GM12878 (cell line): ENCODE results near the gene KLC4. TPM values are rescaled to one million over a fixed set of nuclear protein-coding genes. Genes with fewer than 3 reads are reported as not detected.

ENCODE experiments used
- E2F8 ChIP-seq: fragments of 450-650 bp; IDR thresholded peaks from 2 replicates; pipeline ENCODE4 v1.6.1; 2018; ENCODE audit warnings: mild to moderate bottlenecking, low read depth, moderate library complexity; ENCODE audit not compliant: partially characterized antibody
- EGR1 ChIP-seq, 2 experiments: IDR thresholded peaks; 1 replicate in 1 of 2; 2 replicates in 1 of 2; pipeline ENCODE4 v1.6.1; 2011 to 2012; ENCODE audit warnings: low read depth in 2 of 2, low read length in 2 of 2, borderline replicate concordance in 1 of 2, mild to moderate bottlenecking in 1 of 2, moderate library complexity in 1 of 2
- IKZF1 ChIP-seq: fragments of 450-650 bp; conservative IDR thresholded peaks from 2 replicates; pipeline ENCODE4 v1.6.1; 2017; ENCODE audit warnings: antibody characterized with exemption, mild to moderate bottlenecking
- KLF5 ChIP-seq: fragments of 450-650 bp; IDR thresholded peaks from 2 replicates; pipeline ENCODE4 v1.6.1; 2014; ENCODE audit warnings: mild to moderate bottlenecking; ENCODE audit not compliant: partially characterized antibody
- LARP7 ChIP-seq: fragments of 450-650 bp; IDR thresholded peaks from 2 replicates; pipeline ENCODE4 v1.6.1; 2017; ENCODE audit warnings: mild to moderate bottlenecking
- MTA3 ChIP-seq: IDR thresholded peaks from 2 replicates; pipeline ENCODE4 v1.6.1; 2012; ENCODE audit warnings: low read length, inconsistent platforms, borderline replicate concordance
- MXI1 ChIP-seq: fragments of 150-350 bp; IDR thresholded peaks from 2 replicates; pipeline ENCODE4 v1.6.1; 2011; ENCODE audit warnings: low read depth, mild to moderate bottlenecking, inconsistent platforms, low read length, improper control_type of control experiment
- PML ChIP-seq: IDR thresholded peaks from 2 replicates; pipeline ENCODE4 v1.6.1; 2012; ENCODE audit warnings: low read length, inconsistent platforms
- POLR2AphosphoS2 ChIP-seq: IDR thresholded peaks from 2 replicates; pipeline ENCODE4 v1.6.1; 2011; ENCODE audit warnings: low read depth, mild to moderate bottlenecking, low read length, improper control_type of control experiment, moderate library complexity
- POLR2AphosphoS5 ChIP-seq: IDR thresholded peaks from 2 replicates; pipeline ENCODE4 v1.6.1; 2011; ENCODE audit warnings: mild to moderate bottlenecking, low read length, inconsistent platforms
- REST ChIP-seq: IDR thresholded peaks from 2 replicates; pipeline ENCODE4 v1.6.1; 2012; ENCODE audit warnings: mild to moderate bottlenecking, low read depth, low read length
- RUNX3 ChIP-seq: IDR thresholded peaks from 2 replicates; pipeline ENCODE4 v1.6.1; 2012; ENCODE audit warnings: low read length, inconsistent platforms
- SMAD1 ChIP-seq: fragments of 450-650 bp; IDR thresholded peaks from 2 replicates; pipeline ENCODE4 v1.6.1; 2018; ENCODE audit warnings: mild to moderate bottlenecking, low read depth; ENCODE audit not compliant: partially characterized antibody
- SMC3 ChIP-seq: IDR thresholded peaks from 2 replicates; pipeline ENCODE4 v1.6.1; 2011; ENCODE audit warnings: low read length, improper control_type of control experiment, borderline replicate concordance
- SRF ChIP-seq, 2 experiments: IDR thresholded peaks; 2 replicates each; pipeline ENCODE4 v1.6.1; 2011; ENCODE audit warnings: low read depth in 2 of 2, low read length in 2 of 2, mild to moderate bottlenecking in 1 of 2, moderate library complexity in 1 of 2
- TCF7 ChIP-seq: IDR thresholded peaks from 2 replicates; pipeline ENCODE4 v1.6.1; 2014; ENCODE audit warnings: antibody characterized with exemption, borderline replicate concordance
- WRNIP1 ChIP-seq: IDR thresholded peaks from 2 replicates; pipeline ENCODE4 v1.6.1; 2011; ENCODE audit warnings: low read depth, low read length, improper control_type of control experiment, borderline replicate concordance
- YBX1 ChIP-seq: fragments of 450-650 bp; IDR thresholded peaks from 2 replicates; pipeline ENCODE4 v1.6.1; 2016; ENCODE audit warnings: antibody characterized with exemption
- ZNF207 ChIP-seq: fragments of 450-650 bp; IDR thresholded peaks from 2 replicates; pipeline ENCODE4 v1.6.1; 2014; ENCODE audit warnings: antibody characterized with exemption, mild to moderate bottlenecking, borderline replicate concordance
- ZNF24 ChIP-seq: fragments of 450-650 bp; IDR thresholded peaks from 2 replicates; pipeline ENCODE4 v1.6.1; 2017; ENCODE audit warnings: antibody characterized with exemption, mild to moderate bottlenecking
- ZNF622 ChIP-seq: fragments of 450-650 bp; IDR thresholded peaks from 2 replicates; pipeline ENCODE4 v1.6.1; 2017; ENCODE audit warnings: mild to moderate bottlenecking, inconsistent platforms
- polyA plus RNA-seq, 11 experiments: library from polyadenylated mRNA; depleted of rRNA in 4 of 11; unstranded in 6 of 11; stranded (reverse) in 5 of 11; fragments of >200 nt; fragmentation: Nextera tagmentation in 4 of 11; fragmentation: Illumina TruSeq in 1 of 11; extraction: Ambion mirVana in 4 of 11; extraction: Trizol in 1 of 11; gene quantifications; 1 replicate in 1 of 11; 2 replicates in 10 of 11; pipeline versions ENCODE4 v1.2.1 to v1.2.3, GENCODE V29; 2011 to 2016; ENCODE audit warnings: inconsistent platforms in 2 of 11, missing spikeins in 2 of 11, low read depth in 1 of 11
- total RNA-seq, 4 experiments: library from RNA; depleted of rRNA in 3 of 4; stranded (reverse); fragments of >200 nt in 3 of 4; fragmentation: Illumina TruSeq in 1 of 4; extraction: Trizol in 1 of 4; gene quantifications; 2 replicates each; pipeline versions ENCODE4 v1.2.1 to v1.2.3, GENCODE V29; 2013 to 2021

The KLC4 gene
- total and polyA plus RNA-seq, 10 of the 15 experiments (the other 5 are each of a cell fraction or from before 2014, with no cell fraction given), result 0.90 to 13.4 (median 6.9) TPM

GRCh38 chr6:43021270-43022047 is 38.0 kb upstream of the KLC4 start, which contains the start of gene RRP36 (continued):
- TF ChIP-seq E2F8 (peak; percentile 51), RUNX3 (peak; percentile 29; the same call in 1 of the 2 replicates), SMAD1 (no peak), SMC3 (no peak; the same call in 1 of the 2 replicates), POLR2AphosphoS5 (peak; percentile 51; the same call in 1 of the 2 replicates), KLF5 (no peak), PML (peak; percentile 42; the same call in 1 of the 2 replicates), TCF7 (no peak), YBX1 (no peak), ZNF622 (no peak), MTA3 (no peak), IKZF1 (peak; percentile 56), EGR1 (IDR thresholded peaks at IDR 0.05; ENCODE audit: borderline replicate concordance in 1 of 2, low read depth in 2 of 2, low read length in 2 of 2) (no peak), WRNIP1 (no peak), POLR2AphosphoS2 (peak; percentile 86; the same call in 1 of the 2 replicates), ZNF207 (0 out of 2 replicates have a peak, but pooled peaks have one; percentile 23), MXI1 (peak; percentile 43; the same call in 1 of the 2 replicates), ZNF24 (no peak), LARP7 (peak; percentile 74), SRF (IDR thresholded peaks at IDR 0.05; ENCODE audit: low read depth in 2 of 2, low read length in 2 of 2) (no peak), REST (no peak)
